Measurements from ENCODE around the gene CFAP97D2. TPM values are rescaled to one million over a fixed set of nuclear protein-coding genes. Genes with fewer than 3 reads are reported as not detected.

CFAP97D2 gene
- polyA plus RNA-seq, 3 donors: 0.21 TPM; not detected in 2

GRCh38 chr13:114173272-114173671, 5.8 kb upstream of the CFAP97D2 start:
- peaks cover 0 to 2% of the 10 kb centered on the region in 2 donors for H3K27me3 ChIP-seq (ENCODE audit: control insufficient read depth in 2 of 2, insufficient read depth in 2 of 2, low read length in 2 of 2)
- WGBS (ENCODE audit: insufficient coverage): 76% methylated on average over 3 of the region's 3 CpGs
- H3K36me3 ChIP-seq (replicated peaks in 1 of 2; ENCODE audit: control insufficient read depth in 1 of 2, insufficient read depth in 2 of 2, low read length in 2 of 2): no peaks in the 10 kb centered on the region
- no peaks in the 10 kb centered on the region for H3K4me1 ChIP-seq (ENCODE audit: control insufficient read depth in 1 of 2, insufficient read depth in 2 of 2, low read length in 2 of 2)
- H3K4me3 Mint-ChIP-seq: no peak overlapping the region
- H3K27ac ChIP-seq (ENCODE audit: low read depth in 1 of 2, low read length in 2 of 2): no peak overlapping the region
- no peak overlapping the region for H3K4me2 ChIP-seq (replicated peaks; ENCODE audit: extremely low read depth, low read length, poor library complexity, severe bottlenecking)
- no peak for DNase-seq
- no peaks in the 10 kb centered on the region for H4K20me1 ChIP-seq (ENCODE audit: insufficient read depth, low read length)
- H3K9ac ChIP-seq (ENCODE audit: insufficient read depth, low read length, poor library complexity, severe bottlenecking): no peak overlapping the region
- peaks cover 14 to 34% (median 25%) of the 10 kb centered on the region in 7 donors for H3K9me3 Mint-ChIP-seq
- peaks cover 0 to 4% (median 0%) of the 10 kb centered on the region in 3 donors for H3K27me3 Mint-ChIP-seq (ENCODE audit: low read depth in 3 of 3)
- TF ChIP-seq CTCF (IDR thresholded peaks at IDR 0.05): no peak
- peaks cover 3% of the 10 kb centered on the region for H3K4me1 Mint-ChIP-seq
- H3K27ac Mint-ChIP-seq: no peak overlapping the region
- no peak overlapping the region for H3K4me3 ChIP-seq (replicated peaks in 1 of 3; ENCODE audit: low read depth in 2 of 3, low read length in 3 of 3)
- H3K36me3 Mint-ChIP-seq: no peaks in the 10 kb centered on the region
- H3K9me3 ChIP-seq (replicated peaks in 1 of 2; ENCODE audit: control insufficient read depth in 1 of 2, insufficient read depth in 1 of 2, low read length in 2 of 2): peaks cover 27 to 34% of the 10 kb centered on the region in 2 donors
- no peaks in the 10 kb centered on the region for H3K79me2 ChIP-seq (ENCODE audit: insufficient read depth, low read length)
- intact Hi-C loops (cut with micrococcal nuclease): no loop called here
- H2AFZ ChIP-seq (ENCODE audit: insufficient read depth, low read depth, low read length, poor library complexity, severe bottlenecking): no peak overlapping the region

- intact Hi-C loops (cut with micrococcal nuclease): no loop called here
- H3K27me3 Mint-ChIP-seq (ENCODE audit: low read depth in 3 of 3): peaks cover 0 to 7% (median 2%) of the 10 kb centered on the region in 3 donors
- whole genome bisulfite sequencing (ENCODE audit: insufficient coverage): no CpG with 5 or more reads among the region's 1 CpG
- no peaks in the 10 kb centered on the region for H4K20me1 ChIP-seq (ENCODE audit: insufficient read depth, low read length)
- H3K36me3 ChIP-seq (replicated peaks in 1 of 2; ENCODE audit: control insufficient read depth in 1 of 2, insufficient read depth in 2 of 2, low read length in 2 of 2): no peaks in the 10 kb centered on the region
- no peak overlapping the region for H3K4me3 Mint-ChIP-seq
- no peak overlapping the region for H3K27ac ChIP-seq (ENCODE audit: low read depth in 1 of 2, low read length in 2 of 2)
- TF ChIP-seq CTCF (IDR thresholded peaks at IDR 0.05): no peak
- H3K27me3 ChIP-seq (ENCODE audit: control insufficient read depth in 2 of 2, insufficient read depth in 2 of 2, low read length in 2 of 2): peaks cover 0 to 3% of the 10 kb centered on the region in 2 donors
- H3K4me3 ChIP-seq (replicated peaks in 1 of 3; ENCODE audit: low read depth in 2 of 3, low read length in 3 of 3): no peak overlapping the region
- no peak for DNase-seq
- no peak overlapping the region for H3K27ac Mint-ChIP-seq
- no peaks in the 10 kb centered on the region for H3K36me3 Mint-ChIP-seq
- no peaks in the 10 kb centered on the region for H3K4me1 ChIP-seq (ENCODE audit: control insufficient read depth in 1 of 2, insufficient read depth in 2 of 2, low read length in 2 of 2)
- no peaks in the 10 kb centered on the region for H3K79me2 ChIP-seq (ENCODE audit: insufficient read depth, low read length)
- H3K9ac ChIP-seq (ENCODE audit: insufficient read depth, low read length, poor library complexity, severe bottlenecking): no peak overlapping the region
- peaks cover 3% of the 10 kb centered on the region for H3K4me1 Mint-ChIP-seq
- peaks cover 27 to 34% of the 10 kb centered on the region in 2 donors for H3K9me3 ChIP-seq (replicated peaks in 1 of 2; ENCODE audit: control insufficient read depth in 1 of 2, insufficient read depth in 1 of 2, low read length in 2 of 2)
- H3K4me2 ChIP-seq (replicated peaks; ENCODE audit: extremely low read depth, low read length, poor library complexity, severe bottlenecking): no peak overlapping the region
- peaks cover 14 to 34% (median 25%) of the 10 kb centered on the region in 7 donors for H3K9me3 Mint-ChIP-seq
- no peak overlapping the region for H2AFZ ChIP-seq (ENCODE audit: insufficient read depth, low read depth, low read length, poor library complexity, severe bottlenecking)
Observed at GRCh38 chr13:114173745-114174144, 5.3 kb upstream of the CFAP97D2 start.

Measured in CD14-positive monocyte (primary cell).